ENCODE results near the gene SLC25A19. TPM values are rescaled to one million over a fixed set of nuclear protein-coding genes. Genes with fewer than 3 reads are reported as not detected.
"Not testable (repeated sequence)": the region's sequence is repeated elsewhere in the genome, so short reads cannot be mapped to it uniquely, and the experiment has no call there.

SLC25A19 gene
- polyA plus RNA-seq, 1 donor: 6.8 TPM

- DNase-seq: no peak
These were observed 12.4 kb upstream of the SLC25A19 start for GRCh38 chr17:75301502-75302206.

GRCh38 chr17:75301049-75301448, 11.8 kb upstream of the SLC25A19 start:
- DNase-seq: no peak

GRCh38 chr17:75300280-75300679, 11.0 kb upstream of the SLC25A19 start:
- DNase-seq: no peak

GRCh38 chr17:75295201-75296158, 6.2 kb upstream of the SLC25A19 start:
- no peak for DNase-seq

- DNase-seq: not testable (repeated sequence)
These were observed 3.7 kb upstream of the SLC25A19 start for GRCh38 chr17:75292810-75293448.

- no peak for DNase-seq
These were observed 652 bp upstream of the SLC25A19 start for GRCh38 chr17:75289832-75290337.

- no peak for DNase-seq
These were observed 491 bp downstream of the SLC25A19 start for GRCh38 chr17:75288770-75289114.

- no peak for DNase-seq
These were observed 874 bp downstream of the SLC25A19 start for GRCh38 chr17:75288359-75288758.

GRCh38 chr17:75287221-75287620, 2.0 kb downstream of the SLC25A19 start:
- DNase-seq: no peak

GRCh38 chr17:75285123-75285522, 4.1 kb downstream of the SLC25A19 start:
- DNase-seq: no peak

GRCh38 chr17:75280189-75280588, 9.0 kb downstream of the SLC25A19 start:
- not testable (repeated sequence) for DNase-seq

GRCh38 chr17:75277664-75278071, 11.6 kb downstream of the SLC25A19 start:
- no peak for DNase-seq

- DNase-seq: no peak
These were observed 15.1 kb downstream of the SLC25A19 start for GRCh38 chr17:75273977-75274708.

GRCh38 chr17:75272848-75273184, 16.4 kb downstream of the SLC25A19 start:
- DNase-seq: no peak

- DNase-seq: no peak
These were observed 17.0 kb downstream of the SLC25A19 start for GRCh38 chr17:75271955-75272847.

- peak; percentile 88 for DNase-seq
These were observed 17.8 kb downstream of the SLC25A19 start for GRCh38 chr17:75271233-75271954.

GRCh38 chr17:75270966-75271232, 18.3 kb downstream of the SLC25A19 start, which contains the start of gene MIF4GD:
Gene MIF4GD, minus strand, starts transcription at chr17:75271231. Its CDS starts 1,036 bp downstream, at chr17:75270195.
- no peak for DNase-seq

- DNase-seq: no peak
These were observed 18.8 kb downstream of the SLC25A19 start for GRCh38 chr17:75270218-75270965.

- no peak for DNase-seq
These were observed 19.4 kb downstream of the SLC25A19 start for GRCh38 chr17:75269844-75270217.

All from hindlimb muscle (tissue), 1 donor.